KOPT-K1 (cell line): ENCODE data around the gene FCRLB.
"Not testable (repeated sequence)": the region's sequence is repeated elsewhere in the genome, so short reads cannot be mapped to it uniquely, and the experiment has no call there.

Experiments
- H3K27ac ChIP-seq: fragments of 200-600 bp; sonication (generic); 2 replicates; pipeline ENCODE4 v1.5.1; 2016; ENCODE audit warnings: antibody characterized with exemption, mild to moderate bottlenecking, low read depth, low read length; ENCODE audit not compliant: poor library complexity, severe bottlenecking
- H3K36me3 ChIP-seq: fragments of 200-600 bp; sonication (generic); 2 replicates; pipeline ENCODE4 v1.5.1; 2017; ENCODE audit warnings: antibody characterized with exemption, mild to moderate bottlenecking, low read length, moderate library complexity; ENCODE audit not compliant: insufficient read depth
- H3K9me3 ChIP-seq: fragments of 200-600 bp; sonication (generic); 2 replicates; pipeline ENCODE4 v1.5.1; 2017; ENCODE audit warnings: antibody characterized with exemption, low read length, mild to moderate bottlenecking; ENCODE audit not compliant: insufficient read depth, poor library complexity, severe bottlenecking

The FCRLB gene

DNA sequence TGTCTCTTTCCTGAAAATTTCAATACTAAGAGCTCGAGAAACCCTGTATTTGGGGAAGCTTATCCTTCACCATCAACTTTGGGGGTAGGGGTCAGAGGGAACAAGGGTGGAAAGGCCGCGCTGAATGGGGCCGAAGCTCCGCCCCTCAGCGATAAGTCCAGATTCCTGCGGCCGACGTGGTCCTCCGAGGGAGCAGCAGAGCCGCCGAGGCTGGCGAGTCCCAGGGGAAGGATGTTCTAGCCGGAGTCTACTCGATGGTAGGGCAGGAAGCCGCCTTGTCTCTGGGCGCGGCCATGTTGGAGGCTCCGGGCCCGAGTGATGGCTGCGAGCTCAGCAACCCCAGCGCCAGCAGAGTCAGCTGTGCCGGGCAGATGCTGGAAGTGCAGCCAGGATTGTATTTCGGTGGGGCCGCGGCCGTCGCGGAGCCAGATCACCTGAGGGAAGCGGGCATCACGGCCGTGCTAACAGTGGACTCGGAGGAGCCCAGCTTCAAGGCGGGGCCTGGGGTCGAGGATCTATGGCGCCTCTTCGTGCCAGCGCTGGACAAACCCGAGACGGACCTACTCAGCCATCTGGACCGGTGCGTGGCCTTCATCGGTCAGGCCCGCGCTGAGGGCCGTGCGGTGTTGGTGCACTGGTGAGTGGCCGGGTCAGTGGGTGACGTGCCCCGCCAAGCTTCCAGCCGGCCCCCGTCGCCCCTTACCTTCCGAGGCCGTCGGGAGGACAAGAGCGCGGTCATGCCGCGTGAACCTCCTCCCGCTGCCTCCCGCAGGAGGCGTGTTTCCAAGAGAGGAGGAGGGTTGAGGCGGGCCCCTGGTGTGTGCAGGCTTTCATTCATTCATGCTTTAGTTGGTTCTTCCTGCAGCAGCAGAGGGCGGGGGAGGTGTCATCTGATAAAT lies 28.4 kb downstream of the FCRLB start, which contains the start of gene DUSP12:
Gene DUSP12 (plus strand): TSS at position 278 of the 899 bp plus-strand sequence. CDS start 16 bp downstream, at position 294.
- H3K27ac ChIP-seq = peak within 1 kb of the TSS; percentile 83
- H3K36me3 ChIP-seq = peaks cover 37% of the 10 kb centered on the region
- H3K9me3 ChIP-seq = no peaks in the 10 kb centered on the region

GRCh38 chr1:161763522-161764098 lies 42.3 kb downstream of the FCRLB start:
- Histone ChIP-seq H3K9me3 (no peaks in the 10 kb centered on the region), H3K27ac (no peak overlapping the region), H3K36me3 (peaks cover 9% of the 10 kb centered on the region)

DNA sequence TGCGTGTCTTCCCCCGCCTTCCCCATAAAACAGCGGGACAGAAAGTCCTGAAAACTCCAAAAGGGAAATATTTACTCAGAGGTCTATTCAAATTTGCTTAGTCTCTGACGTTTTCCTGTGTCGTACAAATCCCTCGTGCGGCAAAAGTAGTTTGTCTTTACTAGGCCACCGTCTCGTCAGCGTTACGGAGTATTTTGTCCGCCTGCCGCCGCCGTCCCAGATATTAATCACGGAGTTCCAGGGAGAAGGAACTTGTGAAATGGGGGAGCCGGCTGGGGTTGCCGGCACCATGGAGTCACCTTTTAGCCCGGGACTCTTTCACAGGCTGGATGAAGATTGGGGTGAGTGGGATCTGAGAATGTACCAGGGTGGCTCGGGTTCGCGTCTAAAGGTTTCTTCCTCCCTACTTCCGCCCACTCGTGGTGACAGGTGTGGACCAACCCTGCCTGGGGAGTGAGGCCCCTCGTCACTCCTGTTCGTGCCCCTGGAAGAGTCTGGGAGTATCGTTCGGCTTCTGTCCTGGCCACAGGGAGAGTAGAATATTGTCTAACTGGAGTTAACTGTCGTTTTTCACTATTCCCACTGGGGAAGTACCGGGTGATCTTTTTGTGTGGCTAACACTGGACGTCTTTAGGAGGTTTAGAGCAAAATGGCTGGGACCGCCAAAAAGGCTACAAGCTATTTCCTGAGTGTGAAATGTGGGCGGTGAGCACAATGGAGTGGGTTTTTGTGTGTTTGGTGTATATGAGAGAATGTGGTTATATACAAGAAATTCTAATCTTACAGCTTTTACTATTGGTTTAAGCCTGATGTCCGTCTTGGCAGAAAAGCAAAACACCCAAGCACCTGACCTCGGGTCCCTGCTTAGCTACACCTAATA lies 45.0 kb downstream of the FCRLB start, which contains the start of gene ATF6:
Gene ATF6 (plus strand): TSS at position 219 of the 880 bp plus-strand sequence. CDS start 41 bp downstream, at position 260.
- Histone ChIP-seq H3K27ac (peak within 1 kb of the TSS; percentile 86), H3K36me3 (no peaks in the 10 kb centered on the region), H3K9me3 (no peaks in the 10 kb centered on the region)

DNA sequence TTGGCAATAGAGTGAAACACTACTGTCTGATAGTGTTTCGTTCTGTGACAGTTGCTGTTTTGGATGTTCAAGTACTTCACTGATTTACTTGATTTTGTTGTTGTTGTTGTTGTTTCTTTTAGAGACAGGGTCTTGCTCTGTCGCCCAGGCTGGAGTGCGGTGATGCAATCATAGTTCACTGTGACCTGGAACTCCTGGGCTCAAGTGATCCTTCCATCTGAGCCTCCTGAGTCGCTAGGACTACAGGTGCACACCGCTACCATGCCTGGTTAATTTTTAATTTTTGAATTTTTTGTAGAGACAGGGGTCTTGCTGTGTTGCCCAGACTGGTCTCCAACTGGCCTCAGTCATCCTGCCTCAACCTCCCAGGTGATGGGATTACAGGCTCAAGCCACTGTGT lies 47.1 kb downstream of the FCRLB start:
- H3K36me3 ChIP-seq = no peaks in the 10 kb centered on the region
- no peaks in the 10 kb centered on the region for H3K9me3 ChIP-seq
- no peak overlapping the region for H3K27ac ChIP-seq

- no peak overlapping the region for H3K27ac ChIP-seq
- no peaks in the 10 kb centered on the region for H3K9me3 ChIP-seq
- H3K36me3 ChIP-seq = no peaks in the 10 kb centered on the region
These were observed 47.8 kb downstream of the FCRLB start for GRCh38 chr1:161768986-161769672.

- H3K36me3 ChIP-seq, H3K9me3 ChIP-seq: not testable (repeated sequence)
- H3K27ac ChIP-seq = peak overlapping the region; percentile 74
These were observed 48.3 kb downstream of the FCRLB start for GRCh38 chr1:161769673-161770045.

DNA sequence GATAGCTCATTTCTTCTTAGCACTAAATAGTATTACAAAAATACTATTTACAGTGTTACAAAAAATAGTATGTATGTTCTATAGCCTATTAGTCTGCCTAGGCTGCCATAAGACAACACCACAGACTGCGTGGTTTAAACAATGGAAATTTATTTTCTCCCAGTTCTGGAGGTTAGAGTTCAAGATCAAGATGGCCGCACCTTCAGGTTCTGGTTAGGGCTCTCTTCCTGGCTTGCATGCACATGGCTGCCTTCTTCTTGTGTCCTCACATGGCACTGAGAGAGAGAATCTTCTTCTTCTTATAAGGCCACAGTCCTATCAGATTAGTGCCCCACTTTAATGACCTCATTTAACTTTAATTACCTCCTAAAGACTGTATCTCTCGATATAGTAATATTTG lies 48.9 kb downstream of the FCRLB start:
- H3K27ac ChIP-seq = peak overlapping the region; percentile 74
- H3K9me3 ChIP-seq = no peaks in the 10 kb centered on the region
- no peaks in the 10 kb centered on the region for H3K36me3 ChIP-seq

GRCh38 chr1:161771161-161771560 lies 49.8 kb downstream of the FCRLB start:
- Histone ChIP-seq H3K9me3 (no peaks in the 10 kb centered on the region), H3K36me3 (no peaks in the 10 kb centered on the region), H3K27ac (peak overlapping the region; percentile 74)

DNA sequence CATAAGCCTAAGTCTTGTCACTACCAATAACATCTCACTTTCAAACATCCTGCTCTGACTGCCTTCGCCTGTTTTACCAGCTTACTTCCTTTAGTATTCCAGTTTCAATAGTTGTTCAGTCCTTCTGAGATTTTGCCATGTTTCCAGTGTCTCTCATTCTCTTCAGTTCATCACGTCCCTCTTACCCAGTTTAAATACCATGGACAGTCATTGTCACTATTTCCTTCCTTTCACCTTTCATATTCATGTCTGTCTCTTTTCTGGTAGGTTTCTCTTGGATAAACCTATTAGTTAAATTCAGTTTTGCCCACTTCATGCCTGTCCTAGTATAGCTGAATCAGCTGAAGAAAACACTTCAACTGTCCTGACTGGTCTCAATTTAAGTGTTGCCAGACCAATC lies 50.6 kb downstream of the FCRLB start:
- no peaks in the 10 kb centered on the region for H3K9me3 ChIP-seq
- peak overlapping the region; percentile 74 for H3K27ac ChIP-seq
- H3K36me3 ChIP-seq = no peaks in the 10 kb centered on the region

- H3K27ac ChIP-seq = peak overlapping the region; percentile 74
- H3K36me3 ChIP-seq = no peaks in the 10 kb centered on the region
- no peaks in the 10 kb centered on the region for H3K9me3 ChIP-seq
These were observed 51.1 kb downstream of the FCRLB start for GRCh38 chr1:161772397-161772796.

DNA sequence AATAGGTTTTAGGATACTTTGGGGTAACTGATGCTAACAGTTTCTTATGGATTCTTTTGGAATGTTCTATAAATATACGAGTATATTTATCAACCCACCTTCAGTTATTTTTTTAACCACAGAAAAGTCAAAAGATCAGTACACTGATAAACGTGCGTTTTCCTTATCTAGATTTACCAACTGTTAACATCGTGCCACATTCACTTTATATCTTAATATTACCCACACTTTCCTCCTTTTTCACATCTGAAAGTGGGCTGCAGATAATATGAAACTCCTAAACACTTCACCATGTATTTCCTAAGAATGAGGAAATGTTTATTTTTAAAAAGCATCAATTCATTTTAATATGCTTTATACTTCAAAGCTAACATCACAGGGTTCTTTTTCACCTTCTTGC lies 52.4 kb downstream of the FCRLB start:
- Histone ChIP-seq H3K9me3 (no peaks in the 10 kb centered on the region), H3K27ac (peak overlapping the region; percentile 74), H3K36me3 (no peaks in the 10 kb centered on the region)

DNA sequence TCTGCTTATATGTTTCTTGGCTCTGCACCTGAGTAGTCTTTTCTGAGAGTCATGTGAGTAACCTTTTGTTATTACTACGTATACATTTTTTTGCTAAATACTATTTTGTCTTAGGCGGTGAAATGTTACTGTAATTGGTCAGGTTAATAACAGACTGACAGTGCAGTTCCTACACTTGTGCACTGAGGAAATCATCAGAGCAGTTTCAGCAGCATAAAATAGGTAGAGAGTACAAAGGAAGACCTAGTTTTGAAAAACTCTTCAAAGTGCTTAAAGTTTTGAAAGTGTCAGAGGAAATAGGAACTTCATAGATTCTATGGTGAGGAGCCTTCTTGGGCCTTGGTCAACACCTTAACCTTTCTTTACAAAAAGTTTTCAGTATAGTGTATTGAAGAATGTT lies 55.9 kb downstream of the FCRLB start:
- H3K27ac ChIP-seq = peak overlapping the region; percentile 40
- H3K36me3 ChIP-seq = peaks cover 16% of the 10 kb centered on the region
- no peaks in the 10 kb centered on the region for H3K9me3 ChIP-seq
